ENCODE measurements around the gene SFRP4.

The SFRP4 gene

DNA sequence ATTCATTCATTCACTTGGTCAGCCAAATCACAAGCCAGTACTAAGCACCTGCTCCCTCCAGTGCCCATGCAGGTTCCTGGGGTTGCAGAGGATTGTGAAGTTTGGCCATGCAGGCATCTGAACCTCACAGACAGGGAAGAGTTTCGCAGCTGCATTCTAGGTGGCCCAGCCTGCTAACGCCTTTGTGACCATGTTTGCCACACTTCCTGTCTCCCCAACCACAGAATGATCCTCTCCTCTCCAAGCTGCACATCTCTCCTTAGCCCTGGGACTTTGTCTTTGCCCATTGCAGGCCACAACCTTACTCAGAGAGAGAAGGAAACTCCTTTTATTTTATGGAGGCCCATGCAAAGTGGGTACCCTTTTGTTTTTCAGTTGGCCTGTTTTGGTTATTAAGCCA is 35.6 kb upstream of the SFRP4 start:
- TF ChIP-seq, protein P1, sequence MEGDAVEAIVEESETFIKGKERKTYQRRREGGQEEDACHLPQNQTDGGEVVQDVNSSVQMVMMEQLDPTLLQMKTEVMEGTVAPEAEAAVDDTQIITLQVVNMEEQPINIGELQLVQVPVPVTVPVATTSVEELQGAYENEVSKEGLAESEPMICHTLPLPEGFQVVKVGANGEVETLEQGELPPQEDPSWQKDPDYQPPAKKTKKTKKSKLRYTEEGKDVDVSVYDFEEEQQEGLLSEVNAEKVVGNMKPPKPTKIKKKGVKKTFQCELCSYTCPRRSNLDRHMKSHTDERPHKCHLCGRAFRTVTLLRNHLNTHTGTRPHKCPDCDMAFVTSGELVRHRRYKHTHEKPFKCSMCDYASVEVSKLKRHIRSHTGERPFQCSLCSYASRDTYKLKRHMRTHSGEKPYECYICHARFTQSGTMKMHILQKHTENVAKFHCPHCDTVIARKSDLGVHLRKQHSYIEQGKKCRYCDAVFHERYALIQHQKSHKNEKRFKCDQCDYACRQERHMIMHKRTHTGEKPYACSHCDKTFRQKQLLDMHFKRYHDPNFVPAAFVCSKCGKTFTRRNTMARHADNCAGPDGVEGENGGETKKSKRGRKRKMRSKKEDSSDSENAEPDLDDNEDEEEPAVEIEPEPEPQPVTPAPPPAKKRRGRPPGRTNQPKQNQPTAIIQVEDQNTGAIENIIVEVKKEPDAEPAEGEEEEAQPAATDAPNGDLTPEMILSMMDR (IDR thresholded peaks at IDR 0.05; ENCODE audit: insufficient read depth, low read depth, low read length, missing control alignments) = no peak
- no peak for DNase-seq (ENCODE audit: low read depth)
- no peak overlapping the region for H3K4me3 ChIP-seq (ENCODE audit: low read length)

DNA sequence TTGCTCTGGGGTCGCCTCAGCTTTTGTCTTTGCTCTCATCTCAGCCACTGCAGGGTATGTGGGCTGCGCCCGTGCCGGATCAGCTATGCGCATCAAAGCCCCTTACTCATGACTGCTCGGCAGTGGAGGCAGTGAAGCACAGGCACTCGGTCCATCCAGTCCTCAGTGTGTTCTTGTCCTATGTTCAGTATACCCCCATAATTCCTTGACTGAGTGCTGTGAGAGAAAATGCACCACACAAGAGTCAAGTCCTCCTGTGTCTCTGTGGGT is 31.3 kb upstream of the SFRP4 start:
- DNase-seq (ENCODE audit: low read depth) = no peak
- no peak overlapping the region for H3K4me3 ChIP-seq (ENCODE audit: low read length)
- TF ChIP-seq, protein P1 (IDR thresholded peaks at IDR 0.05; ENCODE audit: insufficient read depth, low read depth, low read length, missing control alignments) = no peak

DNA sequence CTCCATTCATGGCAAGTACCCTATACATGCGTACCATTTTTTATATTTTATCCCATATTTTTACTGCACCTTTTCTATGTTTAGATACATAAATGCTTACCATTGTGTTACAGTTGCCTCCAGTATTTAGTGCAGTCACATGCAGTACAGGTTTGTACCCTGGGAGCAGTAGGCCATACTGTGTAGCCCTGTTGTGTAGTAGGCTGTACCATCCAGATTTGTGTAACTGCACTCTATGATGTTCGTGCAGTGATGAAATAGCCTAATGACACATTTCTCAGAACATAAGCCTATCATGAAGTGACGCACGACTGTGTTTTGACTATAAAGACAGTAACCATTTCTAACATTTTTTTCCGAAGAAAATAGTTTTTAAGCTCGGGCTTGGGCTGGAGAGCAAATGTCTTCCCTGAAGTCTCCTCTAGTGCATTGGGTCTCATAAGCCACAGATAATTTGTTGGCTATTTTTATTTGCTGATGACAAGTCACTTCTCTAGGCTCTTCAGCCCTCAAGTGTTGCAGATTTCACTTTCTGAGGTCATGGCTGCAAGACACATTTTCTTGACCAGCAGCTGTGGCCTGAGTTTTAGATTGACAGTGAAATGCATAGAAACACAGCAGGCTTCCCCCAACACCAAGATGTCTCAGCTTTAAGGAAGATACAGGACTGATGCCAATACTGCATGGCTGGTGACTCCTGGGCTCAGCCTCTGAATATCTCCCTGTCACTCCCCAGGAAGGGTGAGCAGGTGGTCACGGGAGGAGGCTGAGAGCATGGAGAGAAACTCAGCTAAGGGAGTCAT is 30.7 kb upstream of the SFRP4 start:
- DNase-seq (ENCODE audit: low read depth) = no peak
- H3K4me3 ChIP-seq (ENCODE audit: low read length) = no peak overlapping the region
- TF ChIP-seq, protein P1 (IDR thresholded peaks at IDR 0.05; ENCODE audit: insufficient read depth, low read depth, low read length, missing control alignments) = no peak

DNA sequence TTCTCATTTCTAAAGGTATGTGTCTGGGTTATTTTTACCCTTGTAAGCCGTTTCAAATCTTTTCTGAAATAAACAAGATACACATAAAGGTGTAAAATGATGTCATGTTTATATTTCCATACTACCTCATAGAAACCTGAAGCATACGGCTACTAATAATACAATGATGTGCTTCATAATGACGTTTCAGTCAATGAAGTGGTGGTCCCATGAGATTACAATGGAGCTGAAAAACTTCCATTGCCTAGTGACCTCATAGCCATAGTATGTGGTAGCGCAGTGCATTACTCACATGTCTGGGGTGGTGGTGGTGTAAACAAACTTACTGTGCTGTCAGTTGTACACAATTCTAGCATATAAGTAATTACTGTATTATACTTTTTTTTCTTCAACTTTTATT is 28.7 kb upstream of the SFRP4 start:
- TF ChIP-seq, protein P1 (IDR thresholded peaks at IDR 0.05; ENCODE audit: insufficient read depth, low read depth, low read length, missing control alignments) = no peak
- DNase-seq (ENCODE audit: low read depth) = no peak
- H3K4me3 ChIP-seq (ENCODE audit: low read length) = no peak overlapping the region

DNA sequence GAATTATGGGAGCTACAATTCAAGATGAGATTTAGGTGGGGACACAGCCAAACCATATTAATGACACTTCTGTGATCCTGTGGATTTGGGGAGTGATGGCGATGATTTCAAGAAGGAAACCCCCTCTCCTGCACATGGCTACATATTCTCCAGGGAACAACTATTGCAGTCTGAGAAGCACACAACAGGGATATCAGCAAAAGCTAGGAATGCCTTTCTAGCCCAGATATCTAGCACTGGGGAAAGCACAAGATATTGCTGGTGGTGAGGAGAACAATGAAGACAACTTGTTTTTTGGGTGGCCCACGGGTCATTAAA is 28.1 kb upstream of the SFRP4 start:
- H3K4me3 ChIP-seq (ENCODE audit: low read length) = no peak overlapping the region
- DNase-seq (ENCODE audit: low read depth) = no peak
- TF ChIP-seq, protein P1 (IDR thresholded peaks at IDR 0.05; ENCODE audit: insufficient read depth, low read depth, low read length, missing control alignments) = no peak

DNA sequence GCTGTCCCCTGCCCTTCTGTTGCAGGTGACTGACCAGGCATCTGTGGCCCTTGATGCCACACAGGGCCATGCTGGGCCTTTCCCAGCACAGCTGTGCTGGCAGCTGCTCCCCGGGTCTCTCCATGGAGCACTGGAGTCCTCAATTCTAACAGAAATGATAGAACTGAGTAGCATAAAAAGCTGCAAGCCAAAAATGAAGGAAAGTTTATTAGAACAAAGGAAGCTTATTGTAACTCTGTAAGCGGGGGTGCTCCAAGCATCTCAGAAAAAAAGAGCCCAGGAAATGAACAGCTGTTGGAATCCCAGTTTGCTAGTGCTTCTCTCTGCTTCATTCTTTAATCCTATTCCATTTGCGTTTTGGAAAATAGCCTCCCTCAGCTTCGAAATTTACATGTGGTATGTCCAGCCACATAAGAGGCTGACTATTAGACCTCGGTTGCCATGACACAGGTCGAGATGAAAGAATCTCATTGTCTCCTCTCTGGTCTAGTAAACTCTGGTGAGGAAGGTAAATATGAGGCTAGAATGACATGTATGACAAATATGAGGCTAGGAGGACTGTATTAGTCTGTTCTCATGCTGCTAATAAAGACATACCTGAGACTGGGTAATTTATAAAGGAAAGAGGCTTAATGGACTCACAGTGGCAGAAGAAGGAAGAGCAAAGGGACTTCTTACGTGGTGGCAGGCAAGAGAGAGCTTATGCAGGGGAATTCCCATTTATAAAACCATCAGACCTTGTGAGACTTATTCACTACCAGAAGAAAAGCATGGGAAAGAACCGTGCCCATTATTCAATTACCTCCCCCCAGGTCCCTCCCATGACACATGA is 27.5 kb upstream of the SFRP4 start:
- DNase-seq (ENCODE audit: low read depth) = no peak
- TF ChIP-seq, protein P1 (IDR thresholded peaks at IDR 0.05; ENCODE audit: insufficient read depth, low read depth, low read length, missing control alignments) = no peak
- H3K4me3 ChIP-seq (ENCODE audit: low read length) = no peak overlapping the region
